ENCODE results near the gene NEURL1B. TPM values are rescaled to one million over a fixed set of nuclear protein-coding genes. Genes with fewer than 3 reads are reported as not detected.

NEURL1B gene
- total and polyA plus RNA-seq, 12 donors, result 9.8 to 99.9 (median 41.5) TPM

DNA sequence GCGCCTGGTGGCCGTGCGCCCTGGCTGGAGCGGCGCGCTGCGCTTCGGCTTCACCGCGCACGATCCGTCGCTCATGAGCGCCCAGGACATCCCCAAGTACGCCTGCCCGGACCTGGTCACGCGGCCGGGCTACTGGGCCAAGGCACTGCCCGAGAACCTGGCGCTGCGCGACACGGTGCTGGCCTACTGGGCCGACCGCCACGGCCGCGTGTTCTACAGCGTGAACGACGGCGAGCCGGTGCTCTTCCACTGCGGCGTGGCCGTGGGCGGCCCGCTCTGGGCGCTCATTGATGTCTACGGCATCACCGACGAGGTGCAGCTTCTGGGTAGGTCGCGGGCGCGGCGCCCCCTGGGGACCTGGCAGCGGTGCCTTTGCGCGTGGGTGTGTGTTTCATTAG, 28.9 kb downstream of the NEURL1B start:
- no peak for DNase-seq
- peaks cover 5 to 16% of the 10 kb centered on the region in 2 donors for H3K4me1 ChIP-seq (replicated peaks in 1 of 2)
- peaks cover 0 to 9% of the 10 kb centered on the region in 2 donors for H3K36me3 ChIP-seq (replicated peaks in 1 of 2)
- intact Hi-C loops (cut with DNase I), result no loop called here
- H3K4me3 ChIP-seq, result no peak overlapping the region
- no peak overlapping the region for H3K27ac ChIP-seq
- TF ChIP-seq POLR2A (IDR thresholded peaks at IDR 0.05), result no peak
- TF ChIP-seq, protein P1, sequence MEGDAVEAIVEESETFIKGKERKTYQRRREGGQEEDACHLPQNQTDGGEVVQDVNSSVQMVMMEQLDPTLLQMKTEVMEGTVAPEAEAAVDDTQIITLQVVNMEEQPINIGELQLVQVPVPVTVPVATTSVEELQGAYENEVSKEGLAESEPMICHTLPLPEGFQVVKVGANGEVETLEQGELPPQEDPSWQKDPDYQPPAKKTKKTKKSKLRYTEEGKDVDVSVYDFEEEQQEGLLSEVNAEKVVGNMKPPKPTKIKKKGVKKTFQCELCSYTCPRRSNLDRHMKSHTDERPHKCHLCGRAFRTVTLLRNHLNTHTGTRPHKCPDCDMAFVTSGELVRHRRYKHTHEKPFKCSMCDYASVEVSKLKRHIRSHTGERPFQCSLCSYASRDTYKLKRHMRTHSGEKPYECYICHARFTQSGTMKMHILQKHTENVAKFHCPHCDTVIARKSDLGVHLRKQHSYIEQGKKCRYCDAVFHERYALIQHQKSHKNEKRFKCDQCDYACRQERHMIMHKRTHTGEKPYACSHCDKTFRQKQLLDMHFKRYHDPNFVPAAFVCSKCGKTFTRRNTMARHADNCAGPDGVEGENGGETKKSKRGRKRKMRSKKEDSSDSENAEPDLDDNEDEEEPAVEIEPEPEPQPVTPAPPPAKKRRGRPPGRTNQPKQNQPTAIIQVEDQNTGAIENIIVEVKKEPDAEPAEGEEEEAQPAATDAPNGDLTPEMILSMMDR (IDR thresholded peaks at IDR 0.05), result no peak
- 78 to 96% (median 91%) methylated on average over 10 to 51 of the region's 51 CpGs for WGBS, 4 donors
- no peaks in the 10 kb centered on the region for H3K27me3 ChIP-seq
- no peaks in the 10 kb centered on the region for H3K9me3 ChIP-seq (replicated peaks in 1 of 3)

DNA sequence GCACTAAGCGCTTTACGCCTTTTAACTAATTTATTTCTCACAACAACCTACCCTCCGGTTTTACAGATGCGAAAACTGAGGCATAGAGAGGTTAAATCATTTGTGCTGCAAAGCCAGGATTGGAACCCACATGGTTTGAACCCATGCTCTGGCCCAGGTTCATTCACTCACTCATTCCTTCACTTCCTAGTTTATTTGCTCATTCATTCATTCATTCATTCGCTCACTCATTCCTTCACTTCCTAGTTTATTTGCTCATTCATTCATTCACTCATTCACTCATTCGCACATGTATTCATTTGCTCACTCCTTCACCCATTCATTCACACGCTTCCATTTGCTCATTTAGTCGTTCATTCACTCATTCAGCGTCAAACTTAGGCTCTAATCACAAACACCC, 29.4 kb downstream of the NEURL1B start:
- H3K36me3 ChIP-seq (replicated peaks in 1 of 2), result peaks cover 0 to 9% of the 10 kb centered on the region in 2 donors
- intact Hi-C loops (cut with DNase I), result no loop called here
- H3K9me3 ChIP-seq (replicated peaks in 1 of 3), result no peaks in the 10 kb centered on the region
- no peaks in the 10 kb centered on the region for H3K27me3 ChIP-seq
- H3K27ac ChIP-seq, result no peak overlapping the region
- H3K4me3 ChIP-seq, result no peak overlapping the region
- no peak for DNase-seq
- peaks cover under 1 to 12% of the 10 kb centered on the region in 2 donors for H3K4me1 ChIP-seq (replicated peaks in 1 of 2)
- WGBS, 4 donors, result 96 to 98% (median 97%) methylated on average over 9 of the region's 9 CpGs
- no peak for TF ChIP-seq POLR2A (IDR thresholded peaks at IDR 0.05)
- TF ChIP-seq, protein P1 (IDR thresholded peaks at IDR 0.05), result no peak

DNA sequence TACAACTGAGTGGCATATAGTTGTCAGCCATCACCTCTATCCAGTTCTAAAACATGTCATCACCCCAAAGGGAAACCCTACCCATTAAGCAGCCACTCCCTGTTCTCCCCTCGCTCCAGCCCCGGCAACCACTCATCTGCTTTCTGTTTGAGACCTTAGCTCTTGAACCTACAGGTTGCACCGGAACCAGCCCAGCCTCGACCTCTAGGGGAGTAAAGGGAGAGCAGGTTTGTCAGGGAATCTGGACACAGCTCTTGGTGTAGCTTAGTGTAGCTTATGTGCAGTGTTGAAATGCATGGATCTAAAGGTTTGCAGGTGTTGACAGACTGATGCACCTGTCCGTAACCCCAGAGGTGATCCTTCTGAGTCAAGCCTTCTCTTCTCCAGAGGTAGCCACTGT, 30.0 kb downstream of the NEURL1B start:
- 92 to 96% (median 93%) methylated on average over 5 of the region's 5 CpGs for WGBS, 4 donors
- Histone ChIP-seq H3K4me1 (replicated peaks in 1 of 2) (peaks cover 0 to 15% of the 10 kb centered on the region in 2 donors), H3K4me3 (no peak overlapping the region), H3K27me3 (no peaks in the 10 kb centered on the region), H3K9me3 (replicated peaks in 1 of 3) (no peaks in the 10 kb centered on the region), H3K36me3 (replicated peaks in 1 of 2) (peaks cover 0 to 9% of the 10 kb centered on the region in 2 donors), H3K27ac (no peak overlapping the region)
- DNase-seq, result no peak
- intact Hi-C loops (cut with DNase I), result no loop called here
- TF ChIP-seq POLR2A (IDR thresholded peaks at IDR 0.05), result no peak
- TF ChIP-seq, protein P1 (IDR thresholded peaks at IDR 0.05), result no peak

DNA sequence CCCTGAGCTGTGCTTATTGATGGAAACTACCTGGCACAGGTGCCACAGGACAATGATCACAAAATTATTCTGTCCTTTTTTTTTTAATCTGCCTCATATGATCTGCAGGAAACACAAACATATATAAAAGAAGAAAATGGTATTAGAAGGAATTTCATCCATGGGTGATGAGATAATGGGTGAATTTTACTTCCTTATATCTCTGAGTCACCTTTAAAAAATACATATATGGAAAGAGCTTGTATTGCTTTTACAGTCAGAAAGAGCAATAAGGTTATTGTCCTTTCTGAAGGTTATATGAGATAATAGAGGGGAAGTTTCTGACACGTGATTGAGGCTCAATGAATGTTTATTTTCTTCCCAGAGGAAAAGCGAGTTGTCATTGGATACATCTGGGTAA, 31.6 kb downstream of the NEURL1B start:
- 19 to 55% (median 30%) methylated on average over 2 of the region's 2 CpGs for WGBS, 4 donors
- peaks cover 0 to 9% of the 10 kb centered on the region in 2 donors for H3K36me3 ChIP-seq (replicated peaks in 1 of 2)
- peaks cover 0 to 19% of the 10 kb centered on the region in 2 donors for H3K4me1 ChIP-seq (replicated peaks in 1 of 2)
- H3K4me3 ChIP-seq, result no peak overlapping the region
- no peaks in the 10 kb centered on the region for H3K9me3 ChIP-seq (replicated peaks in 1 of 3)
- TF ChIP-seq POLR2A (IDR thresholded peaks at IDR 0.05), result no peak
- TF ChIP-seq, protein P1 (IDR thresholded peaks at IDR 0.05), result no peak
- H3K27ac ChIP-seq, result peak overlapping the region in 1 of 5 donors; percentile 34
- intact Hi-C loops (cut with DNase I), result no loop called here
- no peak for DNase-seq
- H3K27me3 ChIP-seq, result no peaks in the 10 kb centered on the region
